ENCODE results near the gene CERK. TPM values are rescaled to one million over a fixed set of nuclear protein-coding genes. Genes with fewer than 3 reads are reported as not detected.
A peak's percentile ranks its signal among the peaks of the same experiment; 100 is the strongest.

Gene CERK
- total RNA-seq, 1 donor from 2014 or later = 87.8 TPM

- no peak for DNase-seq
Observed at GRCh38 chr22:46730568-46731245, 7.3 kb downstream of the CERK start.

GRCh38 chr22:46728470-46728869 lies 9.6 kb downstream of the CERK start:
- DNase-seq = no peak

- peak; percentile 28 for DNase-seq
Observed at GRCh38 chr22:46727813-46728364, 10.2 kb downstream of the CERK start.

GRCh38 chr22:46726986-46727317 lies 11.1 kb downstream of the CERK start:
- no peak for DNase-seq

GRCh38 chr22:46726066-46726985 lies 11.7 kb downstream of the CERK start:
- no peak for DNase-seq

GRCh38 chr22:46725096-46725495 lies 13.0 kb downstream of the CERK start:
- DNase-seq = no peak

- DNase-seq = no peak
Observed at GRCh38 chr22:46723882-46724281, 14.2 kb downstream of the CERK start.

- no peak for DNase-seq
Observed at GRCh38 chr22:46721501-46722085, 16.5 kb downstream of the CERK start.

GRCh38 chr22:46719921-46720320 lies 18.1 kb downstream of the CERK start:
- DNase-seq = no peak

GRCh38 chr22:46714550-46714949 lies 23.5 kb downstream of the CERK start:
- DNase-seq = peak; percentile 57

GRCh38 chr22:46712288-46712687 lies 25.8 kb downstream of the CERK start:
- no peak for DNase-seq

- DNase-seq = no peak
Observed at GRCh38 chr22:46710806-46711205, 27.2 kb downstream of the CERK start.

GRCh38 chr22:46708766-46709330 lies 29.2 kb downstream of the CERK start:
- no peak for DNase-seq

- DNase-seq = no peak
Observed at GRCh38 chr22:46707827-46708570, 30.1 kb downstream of the CERK start.

GRCh38 chr22:46707305-46707704 lies 30.7 kb downstream of the CERK start:
- no peak for DNase-seq

- DNase-seq = no peak
Observed at GRCh38 chr22:46706060-46706459, 32.0 kb downstream of the CERK start.

GRCh38 chr22:46703996-46704370 lies 34.1 kb downstream of the CERK start:
- no peak for DNase-seq

- no peak for DNase-seq
Observed at GRCh38 chr22:46703171-46703995, 34.7 kb downstream of the CERK start.

GRCh38 chr22:46701262-46701661 lies 36.8 kb downstream of the CERK start:
- no peak for DNase-seq

GRCh38 chr22:46699091-46699490 lies 39.0 kb downstream of the CERK start:
- DNase-seq = no peak

- DNase-seq = no peak
Observed at GRCh38 chr22:46697811-46698515, 40.1 kb downstream of the CERK start.

Data from dermis blood vessel endothelial cell (primary cell).